HT1080 (cell line): ENCODE results near the gene ASPA. TPM values are rescaled to one million over a fixed set of nuclear protein-coding genes. Genes with fewer than 3 reads are reported as not detected.
"Not testable (repeated sequence)": the region's sequence is repeated elsewhere in the genome, so short reads cannot be mapped to it uniquely, and the experiment has no call there.

Source experiments
- DNase-seq: peaks from one replicate; pipeline ENCODE4 v3.0.0-alpha.2; 2015; ENCODE audit warnings: low read depth
- polyA plus RNA-seq, 2 experiments: library from polyadenylated mRNA; depleted of rRNA; stranded (reverse); fragments of >200 nt; gene quantifications; 2 replicates each; pipeline ENCODE4 v1.2.3, GENCODE V29; 2015
- total RNA-seq: library from RNA; depleted of rRNA; stranded (reverse); fragments of >200 nt; shearing (Covaris generic); gene quantifications from 2 replicates; pipeline ENCODE4 v1.2.3, GENCODE V29; 2014; rRNA removed

Gene ASPA
- not detected in 2 replicates for total RNA-seq
- not detected in 2 replicates for polyA plus RNA-seq (2015; cell fraction: cytosol; rRNA removed)
- polyA plus RNA-seq (2015; cell fraction: nucleus; rRNA removed), result 0.02 TPM in 1 of 2 replicates, not detected in the other

GRCh38 chr17:3475812-3476610 lies at the start of gene ASPA:
Gene ASPA (plus strand): TSS chr17:3475997. CDS start chr17:3476160, 163 bp downstream.
- DNase-seq, result no peak

- peak; percentile 5 for DNase-seq
Observed at GRCh38 chr17:3433215-3433614, 42.6 kb upstream of the ASPA start.

- DNase-seq, result no peak
Observed at GRCh38 chr17:3433741-3434140, 42.1 kb upstream of the ASPA start, which contains the start of gene OR1E2. Gene OR1E2 (minus strand): TSS chr17:3433841. CDS start chr17:3433841, 0 bp downstream.

GRCh38 chr17:3438368-3438767 lies 37.4 kb upstream of the ASPA start:
- no peak for DNase-seq

GRCh38 chr17:3440451-3440850 lies 35.3 kb upstream of the ASPA start:
- DNase-seq, result no peak

- peak; percentile 35 for DNase-seq
Observed at GRCh38 chr17:3447625-3448024, 28.2 kb upstream of the ASPA start.

GRCh38 chr17:3448059-3448665 lies 27.6 kb upstream of the ASPA start:
- DNase-seq, result no peak

- DNase-seq, result not testable (repeated sequence)
Observed at GRCh38 chr17:3466355-3466754, 9.4 kb upstream of the ASPA start.

GRCh38 chr17:3469529-3469928 lies 6.3 kb upstream of the ASPA start:
- no peak for DNase-seq

- no peak for DNase-seq
Observed at GRCh38 chr17:3471599-3471998, 4.2 kb upstream of the ASPA start, which contains the start of gene SPATA22. Gene SPATA22 (minus strand): TSS chr17:3471819. CDS start chr17:3469325, 2,494 bp downstream.

- no peak for DNase-seq
Observed at GRCh38 chr17:3472137-3472536, 3.7 kb upstream of the ASPA start.

- DNase-seq, result no peak
Observed at GRCh38 chr17:3474212-3474611, 1.6 kb upstream of the ASPA start.

GRCh38 chr17:3475251-3475685 lies 529 bp upstream of the ASPA start:
- no peak for DNase-seq

GRCh38 chr17:3479988-3480387 lies 4.2 kb downstream of the ASPA start:
- no peak for DNase-seq

GRCh38 chr17:3482852-3483251 lies 7.1 kb downstream of the ASPA start:
- no peak for DNase-seq

- DNase-seq, result no peak
Observed at GRCh38 chr17:3485481-3486068, 9.8 kb downstream of the ASPA start.

GRCh38 chr17:3497101-3497500 lies 21.3 kb downstream of the ASPA start:
- no peak for DNase-seq

GRCh38 chr17:3501344-3501743 lies 25.5 kb downstream of the ASPA start:
- no peak for DNase-seq

GRCh38 chr17:3502466-3502865 lies 26.7 kb downstream of the ASPA start:
- no peak for DNase-seq

- DNase-seq, result no peak
Observed at GRCh38 chr17:3503285-3503684, 27.5 kb downstream of the ASPA start.

- DNase-seq, result no peak
Observed at GRCh38 chr17:3505008-3505407, 29.2 kb downstream of the ASPA start.

GRCh38 chr17:3506054-3506453 lies 30.3 kb downstream of the ASPA start:
- DNase-seq, result no peak
